IMR-90 (cell line): ENCODE results near the gene TCF25. TPM values are rescaled to one million over a fixed set of nuclear protein-coding genes. Genes with fewer than 3 reads are reported as not detected.

ENCODE experiments used
- ATAC-seq: fragments of 200-7000 bp; cut with Tn5 transposase; 2 replicates; pipeline ENCODE4 v1.9.1; 2020; ENCODE audit warnings: low read depth, mild to moderate bottlenecking, moderate library complexity
- BruUV-seq: library from RNA; stranded (reverse); fragments of 400-500 nt; replicated peaks from 2 replicates; lab custom pipeline; 2021; lab: Mats Ljungman, UMichigan
- CTCF ChIA-PET: fragments of 300-600 bp; formaldehyde crosslinking; extraction: SDS; loops from one replicate; lab custom pipeline; 2021; ENCODE audit warnings: antibody characterized with exemption; lab: Yijun Ruan, JAX
- POLR2A ChIA-PET: fragments of 300-600 bp; sonication (Branson Sonifier 250); formaldehyde crosslinking; loops from one replicate; lab custom pipeline; 2022; ENCODE audit warnings: antibody characterized with exemption; ENCODE audit not compliant: unreplicated experiment; lab: Charles Lee
- DNase-seq: peaks from one replicate; pipeline ENCODE4 v3.0.0; 2013
- H2AFZ ChIP-seq: replicated peaks from 2 replicates; pipeline ENCODE3; 2013; ENCODE audit warnings: low read length, mild to moderate bottlenecking; ENCODE audit not compliant: poor library complexity
- H2AK5ac ChIP-seq: 2 replicates; pipeline ENCODE4 v1.6.1; 2013; ENCODE audit warnings: low read depth, low read length, inconsistent platforms
- H2AK9ac ChIP-seq: replicated peaks from 2 replicates; pipeline ENCODE3; 2013; ENCODE audit warnings: mild to moderate bottlenecking, low read depth, low read length, moderate library complexity; ENCODE audit not compliant: poor library complexity
- H2BK120ac ChIP-seq: 2 replicates; pipeline ENCODE4 v1.6.1; 2013; ENCODE audit warnings: low read depth, low read length, inconsistent platforms
- H2BK15ac ChIP-seq: 3 replicates; pipeline ENCODE4 v1.6.1; 2013; ENCODE audit warnings: low read depth, low read length, inconsistent platforms
- H2BK20ac ChIP-seq: 2 replicates; pipeline ENCODE4 v1.6.1; 2013; ENCODE audit warnings: low read depth, mild to moderate bottlenecking, inconsistent platforms, low read length, moderate library complexity
- H2BK5ac ChIP-seq: 2 replicates; pipeline ENCODE4 v1.6.1; 2013; ENCODE audit warnings: mild to moderate bottlenecking, low read depth, low read length, inconsistent platforms; ENCODE audit not compliant: poor library complexity, severe bottlenecking
- H3K14ac ChIP-seq: replicated peaks from 2 replicates; pipeline ENCODE4 v1.6.1; 2013; ENCODE audit warnings: low read depth, low read length, inconsistent platforms
- H3K18ac ChIP-seq: 2 replicates; pipeline ENCODE4 v1.6.1; 2013; ENCODE audit warnings: low read depth, low read length, control low read depth
- H3K23ac ChIP-seq: 2 replicates; pipeline ENCODE4 v1.6.1; 2013; ENCODE audit warnings: low read depth, low read length, inconsistent platforms
- H3K27ac ChIP-seq: 2 replicates; pipeline ENCODE4 v1.5.1; 2013; ENCODE audit warnings: mild to moderate bottlenecking, control low read depth, low read length; ENCODE audit not compliant: insufficient read depth
- H3K27me3 ChIP-seq: 2 replicates; pipeline ENCODE4 v1.6.1; 2013; ENCODE audit warnings: low read length; ENCODE audit not compliant: control insufficient read depth, insufficient read depth
- H3K36me3 ChIP-seq: 2 replicates; pipeline ENCODE4 v1.6.1; 2013; ENCODE audit warnings: low read length, mixed read lengths; ENCODE audit not compliant: control insufficient read depth, insufficient read depth
- H3K4ac ChIP-seq: 2 replicates; pipeline ENCODE4 v1.6.1; 2013; ENCODE audit warnings: low read depth, low read length, inconsistent platforms
- H3K4me1 ChIP-seq: 2 replicates; pipeline ENCODE4 v1.6.1; 2013; ENCODE audit warnings: low read length, mixed read lengths; ENCODE audit not compliant: control insufficient read depth, insufficient read depth
- H3K4me2 ChIP-seq: 2 replicates; pipeline ENCODE4 v1.6.1; 2013; ENCODE audit warnings: low read depth, mild to moderate bottlenecking, control low read depth, low read length, moderate library complexity
- H3K4me3 ChIP-seq: 2 replicates; pipeline ENCODE4 v1.5.1; 2013; ENCODE audit warnings: low read depth, mild to moderate bottlenecking, control low read depth, low read length, moderate library complexity; ENCODE audit not compliant: insufficient read depth
- H3K56ac ChIP-seq: 2 replicates; pipeline ENCODE4 v1.6.1; 2013; ENCODE audit warnings: low read length, inconsistent platforms; ENCODE audit not compliant: insufficient read depth; ENCODE audit errors: extremely low read depth
- H3K79me1 ChIP-seq, 2 experiments: 2 replicates each; pipeline ENCODE4 v1.6.1; 2013; ENCODE audit warnings: low read length in 2 of 2, inconsistent platforms in 1 of 2, low read depth in 1 of 2
- H3K9ac ChIP-seq: 2 replicates; pipeline ENCODE4 v1.6.1; 2013; ENCODE audit warnings: low read depth, low read length, control low read depth
- H3K9me1 ChIP-seq: 2 replicates; pipeline ENCODE4 v1.6.1; 2013; ENCODE audit warnings: low read length, inconsistent platforms; ENCODE audit not compliant: insufficient read depth
- H3K9me3 ChIP-seq: 2 replicates; pipeline ENCODE4 v1.6.1; 2013; ENCODE audit warnings: low read length; ENCODE audit not compliant: control insufficient read depth, insufficient read depth
- H4K20me1 ChIP-seq: 2 replicates; pipeline ENCODE4 v1.6.1; 2013; ENCODE audit warnings: low read length, inconsistent platforms; ENCODE audit not compliant: insufficient read depth
- H4K5ac ChIP-seq: 2 replicates; pipeline ENCODE4 v1.6.1; 2013; ENCODE audit warnings: mild to moderate bottlenecking, low read depth, low read length, control low read depth
- H4K8ac ChIP-seq, 2 experiments: 2 replicates each; pipeline ENCODE4 v1.6.1; 2013; ENCODE audit warnings: low read depth in 2 of 2, low read length in 2 of 2, control low read depth in 1 of 2, inconsistent platforms in 1 of 2
- H4K91ac ChIP-seq: 2 replicates; pipeline ENCODE4 v1.6.1; 2013; ENCODE audit warnings: low read depth, low read length, inconsistent platforms; ENCODE audit not compliant: insufficient read depth
- CEBPB ChIP-seq: IDR thresholded peaks from 2 replicates; pipeline ENCODE4 v1.6.1; 2012; ENCODE audit warnings: low read depth, low read length, improper control_type of control experiment
- CHD1 ChIP-seq: IDR thresholded peaks from 2 replicates; pipeline ENCODE4 v1.6.1; 2012; ENCODE audit warnings: low read depth, low read length, improper control_type of control experiment
- MAZ ChIP-seq: IDR thresholded peaks from 2 replicates; pipeline ENCODE4 v1.6.1; 2012; ENCODE audit warnings: low read depth, mild to moderate bottlenecking, low read length, improper control_type of control experiment, moderate library complexity, borderline replicate concordance
- MXI1 ChIP-seq: IDR thresholded peaks from 2 replicates; pipeline ENCODE4 v1.6.1; 2012; ENCODE audit warnings: low read depth, mild to moderate bottlenecking, low read length, moderate library complexity, borderline replicate concordance
- NFE2L2 ChIP-seq: fragments of 150-350 bp; IDR thresholded peaks from 2 replicates; pipeline ENCODE4 v1.6.1; 2016; ENCODE audit warnings: low read depth, mild to moderate bottlenecking, low read length
- POLR2A ChIP-seq: IDR thresholded peaks from 2 replicates; pipeline ENCODE4 v1.6.1; 2012; ENCODE audit warnings: mild to moderate bottlenecking, low read depth, low read length
- RFX5 ChIP-seq: IDR thresholded peaks from 2 replicates; pipeline ENCODE4 v1.8.0; 2012; ENCODE audit warnings: low read depth, mild to moderate bottlenecking, low read length, moderate library complexity
- WGBS, 2 experiments: methylation state at CpG; one replicate each; pipeline versions ENCODE4 v1.1.5 to v1.1.7; 2013; ENCODE audit warnings: missing lambda C conversion rate in 2 of 2; ENCODE audit not compliant: insufficient read length in 1 of 2; ENCODE audit errors: extremely low coverage in 2 of 2; 5-methylcytosine and 5-hydroxymethylcytosine counted together
- dilution Hi-C: fragments of 300-500 bp; cut with HindIII; formaldehyde crosslinking; loops from one replicate; pipeline ENCODE4 v1.14.3; 2018; ENCODE audit warnings: low sequenced_read_pairs; ENCODE audit not compliant: unreplicated experiment
- in situ Hi-C: fragments of 300-500 bp; cut with MboI; formaldehyde crosslinking; loops from 3 replicates; pipeline ENCODE4 v1.14.3; 2019; ENCODE audit warnings: low sequenced_read_pairs, inconsistent platforms, mixed read lengths
- intact Hi-C: fragments of 100-400 bp; cut with micrococcal nuclease; formaldehyde crosslinking; loops from 2 replicates; pipeline ENCODE4 v1.10.0; 2022
- polyA plus RNA-seq, 3 experiments: library from polyadenylated mRNA; depleted of rRNA; stranded (reverse); fragments of >200 nt; gene quantifications; 2 replicates each; pipeline ENCODE4 v1.2.3, GENCODE V29; 2012; ENCODE audit warnings: low replicate concordance in 1 of 3
- total RNA-seq: library from RNA; depleted of rRNA; stranded (reverse); fragments of >200 nt; gene quantifications from 2 replicates; pipeline ENCODE4 v1.2.3, GENCODE V29; 2012
- TF ChIP-seq, protein P1 (sequence below): fragments of 150-350 bp; IDR thresholded peaks from 2 replicates; pipeline ENCODE4 v1.6.1; 2017; ENCODE audit warnings: mild to moderate bottlenecking, antibody characterized with exemption, low read length, low read depth

Gene TCF25
- total and polyA plus RNA-seq, 2 of the 4 experiments (the other 2 are of a cell fraction): 127 to 184 TPM

DNA sequence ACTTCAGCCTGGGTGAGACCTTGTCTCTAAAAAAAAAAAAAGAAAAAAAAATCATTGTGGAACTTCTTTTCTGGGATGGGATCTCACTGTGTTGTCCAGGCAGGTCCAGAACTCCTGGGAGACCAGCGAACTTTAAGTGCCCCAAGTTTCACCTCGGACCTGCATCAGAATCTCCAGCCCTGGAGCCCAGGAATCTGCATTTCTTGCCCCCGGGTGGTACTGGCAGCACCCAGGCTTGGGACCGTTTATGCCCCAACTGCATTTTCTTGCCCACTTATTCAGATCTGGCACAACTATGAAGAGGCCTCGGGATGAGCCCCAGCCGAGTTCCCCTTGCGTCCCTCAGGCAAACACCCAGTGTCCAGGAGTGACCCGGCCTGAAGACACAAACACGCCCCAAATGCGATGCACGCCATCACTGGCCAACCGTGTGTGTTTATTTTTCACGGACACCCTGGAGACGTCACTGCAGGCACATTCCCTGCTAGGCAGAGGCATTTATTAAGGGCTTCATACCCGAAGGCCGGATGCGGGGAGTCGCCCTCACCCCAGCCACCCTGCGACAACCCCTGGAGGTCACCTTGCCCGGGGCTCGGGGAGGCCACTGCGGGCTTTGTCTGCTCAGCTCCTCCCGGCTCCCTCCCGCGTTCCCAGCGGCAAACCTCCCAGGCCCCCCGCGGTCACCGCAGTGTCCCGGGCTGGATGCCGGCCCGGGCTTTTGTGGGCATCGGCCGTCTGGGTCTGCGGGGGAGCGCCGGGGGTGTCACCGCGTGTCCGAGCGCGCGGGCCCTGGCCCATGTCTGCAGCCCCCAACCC, 45.8 kb upstream of the TCF25 start:
- WGBS, 2 experiments: 6% methylated on average over 18 of the region's 43 CpGs; no CpG with 5 or more reads in 1 of the 2 experiments
- Histone ChIP-seq H3K9me3 (no peaks in the 10 kb centered on the region), H3K18ac (no peak overlapping the region), H3K9ac (no peak overlapping the region), H3K14ac (0 out of 2 replicates have a peak overlapping the region, but pooled peaks have one; percentile 40), H3K4me3 (peak overlapping the region; percentile 32), H2AK9ac (peak overlapping the region; percentile 97), H2AK5ac (no peak overlapping the region), H3K9me1 (no peaks in the 10 kb centered on the region), H4K5ac (no peak overlapping the region), H2AFZ (peak overlapping the region; percentile 95), H4K91ac (no peak overlapping the region), H3K79me1 (peaks cover 0 to 4% of the 10 kb centered on the region in 2 experiments; a peak in 1 of 4 replicates), H4K20me1 (no peaks in the 10 kb centered on the region), H3K23ac (peak overlapping the region; percentile 75), H2BK120ac (no peak overlapping the region), H3K4ac (peak overlapping the region; percentile 48), H2BK20ac (no peak overlapping the region), H3K27ac (no peak overlapping the region), H3K56ac (no peak overlapping the region), H4K8ac (no peak overlapping the region; a peak in 1 of 4 replicates), H3K36me3 (no peaks in the 10 kb centered on the region), H2BK15ac (no peak overlapping the region), H3K27me3 (no peaks in the 10 kb centered on the region), H2BK5ac (no peak overlapping the region), H3K4me2 (peak overlapping the region; percentile 59), H3K4me1 (peaks cover 6% of the 10 kb centered on the region; the same call in 1 of the 2 replicates)
- intact Hi-C loops (no loop called here), in situ Hi-C loops (no loop called here), dilution Hi-C loops (no loop called here)
- BruUV-seq: no TSS peak
- POLR2A ChIA-PET: no interaction called here
- DNase-seq: peak; percentile 62
- CTCF ChIA-PET: no interaction called here
- TF ChIP-seq NFE2L2: no peak
- TF ChIP-seq MXI1: no peak
- no peak for TF ChIP-seq POLR2A
- no peak for TF ChIP-seq MAZ
- TF ChIP-seq, protein P1, sequence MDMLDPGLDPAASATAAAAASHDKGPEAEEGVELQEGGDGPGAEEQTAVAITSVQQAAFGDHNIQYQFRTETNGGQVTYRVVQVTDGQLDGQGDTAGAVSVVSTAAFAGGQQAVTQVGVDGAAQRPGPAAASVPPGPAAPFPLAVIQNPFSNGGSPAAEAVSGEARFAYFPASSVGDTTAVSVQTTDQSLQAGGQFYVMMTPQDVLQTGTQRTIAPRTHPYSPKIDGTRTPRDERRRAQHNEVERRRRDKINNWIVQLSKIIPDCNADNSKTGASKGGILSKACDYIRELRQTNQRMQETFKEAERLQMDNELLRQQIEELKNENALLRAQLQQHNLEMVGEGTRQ: no peak
- TF ChIP-seq CEBPB: no peak
- no peak for TF ChIP-seq RFX5
- TF ChIP-seq CHD1: no peak
- ATAC-seq: peak; percentile 35
